ENCODE results near the gene RHCE. TPM values are rescaled to one million over a fixed set of nuclear protein-coding genes. Genes with fewer than 3 reads are reported as not detected.

The RHCE gene
- total and polyA plus RNA-seq, 5 donors from 2014 or later = 0.16 to 0.45 (median 0.31) TPM; not detected in 1

GRCh38 chr1:25460020-25460419, 39.4 kb upstream of the RHCE start:
- Histone ChIP-seq H3K9me3 (ENCODE audit: control insufficient read depth in 2 of 2, low read length in 2 of 2) (no peaks in the 10 kb centered on the region), H3K4me3 (ENCODE audit: low read depth, low read length) (no peak overlapping the region), H3K27ac (ENCODE audit: insufficient read depth, low read length, poor library complexity, severe bottlenecking) (no peak overlapping the region), H3K36me3 (ENCODE audit: control insufficient read depth, insufficient read depth, low read length) (peaks cover 62% of the 10 kb centered on the region), H3K27me3 (ENCODE audit: control insufficient read depth, insufficient read depth, low read length) (no peaks in the 10 kb centered on the region), H3K4me1 (ENCODE audit: control insufficient read depth, insufficient read depth, low read length, poor library complexity, severe bottlenecking) (no peaks in the 10 kb centered on the region)
- DNase-seq (no peak), ATAC-seq (ENCODE audit: low read depth in 2 of 2) (no peak)
- H3K9me3 Mint-ChIP-seq = no peaks in the 10 kb centered on the region
- no peaks in the 10 kb centered on the region for H3K27me3 Mint-ChIP-seq
- peaks cover 0 to 16% (median 4%) of the 10 kb centered on the region in 4 donors for H3K4me1 Mint-ChIP-seq
- H3K4me3 Mint-ChIP-seq = no peak overlapping the region
- peak overlapping the region in 1 of 3 donors; percentile 38 for H3K27ac Mint-ChIP-seq
- H3K36me3 Mint-ChIP-seq = peaks cover 46% of the 10 kb centered on the region

- peaks cover 68% of the 10 kb centered on the region for H3K36me3 ChIP-seq (ENCODE audit: control insufficient read depth, insufficient read depth, low read length)
- no peaks in the 10 kb centered on the region for H3K4me1 ChIP-seq (ENCODE audit: control insufficient read depth, insufficient read depth, low read length, poor library complexity, severe bottlenecking)
- no peak overlapping the region for H3K4me3 Mint-ChIP-seq
- H3K4me3 ChIP-seq (ENCODE audit: low read depth, low read length) = no peak overlapping the region
- DNase-seq (no peak), ATAC-seq (ENCODE audit: low read depth in 2 of 2) (no peak)
- H3K9me3 ChIP-seq (ENCODE audit: control insufficient read depth in 2 of 2, low read length in 2 of 2) = no peaks in the 10 kb centered on the region
- H3K9me3 Mint-ChIP-seq = no peaks in the 10 kb centered on the region
- H3K27me3 ChIP-seq (ENCODE audit: control insufficient read depth, insufficient read depth, low read length) = no peaks in the 10 kb centered on the region
- H3K27ac Mint-ChIP-seq = no peak overlapping the region
- peaks cover 0 to 16% (median 3%) of the 10 kb centered on the region in 4 donors for H3K4me1 Mint-ChIP-seq
- H3K36me3 Mint-ChIP-seq = peaks cover 50% of the 10 kb centered on the region
- no peaks in the 10 kb centered on the region for H3K27me3 Mint-ChIP-seq
- H3K27ac ChIP-seq (ENCODE audit: insufficient read depth, low read length, poor library complexity, severe bottlenecking) = no peak overlapping the region
These were observed 38.1 kb upstream of the RHCE start for GRCh38 chr1:25458541-25459298.

GRCh38 chr1:25456502-25456901, 35.9 kb upstream of the RHCE start:
- no peaks in the 10 kb centered on the region for H3K27me3 Mint-ChIP-seq

GRCh38 chr1:25451908-25452307, 31.3 kb upstream of the RHCE start:
- H3K27ac ChIP-seq (ENCODE audit: insufficient read depth, low read length, poor library complexity, severe bottlenecking) = no peak overlapping the region
- H3K27me3 ChIP-seq (ENCODE audit: control insufficient read depth, insufficient read depth, low read length) = no peaks in the 10 kb centered on the region
- no peak overlapping the region for H3K4me3 ChIP-seq (ENCODE audit: low read depth, low read length)
- Mint-ChIP-seq H3K27me3 (no peaks in the 10 kb centered on the region), H3K36me3 (peaks cover 34% of the 10 kb centered on the region), H3K4me3 (no peak overlapping the region), H3K4me1 (peaks cover 0 to 5% (median 2%) of the 10 kb centered on the region in 4 donors), H3K27ac (peak overlapping the region in 2 of 3 donors; percentile 20 to 35), H3K9me3 (no peaks in the 10 kb centered on the region)
- peaks cover 37% of the 10 kb centered on the region for H3K36me3 ChIP-seq (ENCODE audit: control insufficient read depth, insufficient read depth, low read length)
- DNase-seq (no peak), ATAC-seq (ENCODE audit: low read depth in 2 of 2) (no peak)
- H3K4me1 ChIP-seq (ENCODE audit: control insufficient read depth, insufficient read depth, low read length, poor library complexity, severe bottlenecking) = peaks cover 4% of the 10 kb centered on the region
- no peaks in the 10 kb centered on the region for H3K9me3 ChIP-seq (ENCODE audit: control insufficient read depth in 2 of 2, low read length in 2 of 2)

More at GRCh38 chr1:25456502-25456901, 35.9 kb upstream of the RHCE start:
- H3K9me3 Mint-ChIP-seq = no peaks in the 10 kb centered on the region
- Histone ChIP-seq H3K27ac (ENCODE audit: insufficient read depth, low read length, poor library complexity, severe bottlenecking) (no peak overlapping the region), H3K4me3 (ENCODE audit: low read depth, low read length) (no peak overlapping the region), H3K4me1 (ENCODE audit: control insufficient read depth, insufficient read depth, low read length, poor library complexity, severe bottlenecking) (no peaks in the 10 kb centered on the region), H3K27me3 (ENCODE audit: control insufficient read depth, insufficient read depth, low read length) (no peaks in the 10 kb centered on the region), H3K9me3 (ENCODE audit: control insufficient read depth in 2 of 2, low read length in 2 of 2) (no peaks in the 10 kb centered on the region), H3K36me3 (ENCODE audit: control insufficient read depth, insufficient read depth, low read length) (peaks cover 61% of the 10 kb centered on the region)
- DNase-seq (no peak), ATAC-seq (ENCODE audit: low read depth in 2 of 2) (no peak)
- peaks cover 0 to 10% (median 2%) of the 10 kb centered on the region in 4 donors for H3K4me1 Mint-ChIP-seq
- H3K27ac Mint-ChIP-seq = peak overlapping the region in 1 of 3 donors; percentile 4
- peaks cover 50% of the 10 kb centered on the region for H3K36me3 Mint-ChIP-seq
- no peak overlapping the region for H3K4me3 Mint-ChIP-seq

GRCh38 chr1:25450891-25451290, 30.3 kb upstream of the RHCE start:
- peak overlapping the region in 1 of 3 donors; percentile 20 for H3K27ac Mint-ChIP-seq
- no peaks in the 10 kb centered on the region for H3K9me3 Mint-ChIP-seq
- peaks cover 4 to 11% (median 9%) of the 10 kb centered on the region in 4 donors for H3K4me1 Mint-ChIP-seq
- H3K4me1 ChIP-seq (ENCODE audit: control insufficient read depth, insufficient read depth, low read length, poor library complexity, severe bottlenecking) = peaks cover 4% of the 10 kb centered on the region
- no peak overlapping the region for H3K4me3 ChIP-seq (ENCODE audit: low read depth, low read length)
- H3K27ac ChIP-seq (ENCODE audit: insufficient read depth, low read length, poor library complexity, severe bottlenecking) = no peak overlapping the region
- peaks cover 32% of the 10 kb centered on the region for H3K36me3 ChIP-seq (ENCODE audit: control insufficient read depth, insufficient read depth, low read length)
- no peaks in the 10 kb centered on the region for H3K27me3 ChIP-seq (ENCODE audit: control insufficient read depth, insufficient read depth, low read length)
- DNase-seq = no peak
- ATAC-seq (ENCODE audit: low read depth in 2 of 2) = no peak
- H3K36me3 Mint-ChIP-seq = peaks cover 32% of the 10 kb centered on the region
- H3K27me3 Mint-ChIP-seq = no peaks in the 10 kb centered on the region
- H3K4me3 Mint-ChIP-seq = no peak overlapping the region
- no peaks in the 10 kb centered on the region for H3K9me3 ChIP-seq (ENCODE audit: control insufficient read depth in 2 of 2, low read length in 2 of 2)

- Histone ChIP-seq H3K27me3 (ENCODE audit: control insufficient read depth, insufficient read depth, low read length) (no peaks in the 10 kb centered on the region), H3K27ac (ENCODE audit: insufficient read depth, low read length, poor library complexity, severe bottlenecking) (no peak overlapping the region), H3K4me3 (ENCODE audit: low read depth, low read length) (no peak overlapping the region), H3K4me1 (ENCODE audit: control insufficient read depth, insufficient read depth, low read length, poor library complexity, severe bottlenecking) (peaks cover 4% of the 10 kb centered on the region), H3K9me3 (ENCODE audit: control insufficient read depth in 2 of 2, low read length in 2 of 2) (no peaks in the 10 kb centered on the region), H3K36me3 (ENCODE audit: control insufficient read depth, insufficient read depth, low read length) (peaks cover 19% of the 10 kb centered on the region)
- Mint-ChIP-seq H3K36me3 (peaks cover 23% of the 10 kb centered on the region), H3K27me3 (no peaks in the 10 kb centered on the region), H3K9me3 (no peaks in the 10 kb centered on the region), H3K4me1 (peaks cover 11 to 29% (median 19%) of the 10 kb centered on the region in 4 donors), H3K4me3 (no peak overlapping the region), H3K27ac (no peak overlapping the region)
- ATAC-seq (ENCODE audit: low read depth in 2 of 2) = no peak
- DNase-seq = no peak
These were observed 26.9 kb upstream of the RHCE start for GRCh38 chr1:25447547-25447946.

- DNase-seq (no peak), ATAC-seq (ENCODE audit: low read depth in 2 of 2) (no peak)
- H3K27ac Mint-ChIP-seq = peak overlapping the region in 1 of 3 donors; percentile 13
- H3K36me3 ChIP-seq (ENCODE audit: control insufficient read depth, insufficient read depth, low read length) = peaks cover 16% of the 10 kb centered on the region
- H3K4me1 Mint-ChIP-seq = peaks cover 19 to 40% (median 27%) of the 10 kb centered on the region in 4 donors
- no peaks in the 10 kb centered on the region for H3K27me3 ChIP-seq (ENCODE audit: control insufficient read depth, insufficient read depth, low read length)
- H3K27ac ChIP-seq (ENCODE audit: insufficient read depth, low read length, poor library complexity, severe bottlenecking) = no peak overlapping the region
- no peaks in the 10 kb centered on the region for H3K9me3 ChIP-seq (ENCODE audit: control insufficient read depth in 2 of 2, low read length in 2 of 2)
- H3K27me3 Mint-ChIP-seq = no peaks in the 10 kb centered on the region
- H3K4me3 ChIP-seq (ENCODE audit: low read depth, low read length) = no peak overlapping the region
- peaks cover 4% of the 10 kb centered on the region for H3K4me1 ChIP-seq (ENCODE audit: control insufficient read depth, insufficient read depth, low read length, poor library complexity, severe bottlenecking)
- H3K4me3 Mint-ChIP-seq = no peak overlapping the region
- H3K9me3 Mint-ChIP-seq = no peaks in the 10 kb centered on the region
- peaks cover 19% of the 10 kb centered on the region for H3K36me3 Mint-ChIP-seq
These were observed 25.4 kb upstream of the RHCE start for GRCh38 chr1:25445993-25446538.

All from CD4-positive, CD25-positive, alpha-beta regulatory T cell (primary cell).